Adrenal gland (tissue), 5 donors: ENCODE data around the gene OGFOD2.

Source experiments
- CTCF ChIP-seq, 6 experiments: fragments of 450-650 bp in 4 of 6; fragments of 200-600 bp in 2 of 6; sonication (generic) in 1 of 6; IDR thresholded peaks; 1 replicate in 5 of 6; 2 replicates in 1 of 6; pipeline versions ENCODE4 v1.5.1 to v1.8.0; 2016 to 2021; ENCODE audit warnings: antibody characterized with exemption in 6 of 6, mild to moderate bottlenecking in 2 of 6, moderate library complexity in 1 of 6
- POLR2A ChIP-seq, 2 donors: fragments of 450-650 bp; IDR thresholded peaks; one replicate each; pipeline ENCODE4 v1.6.1; 2017; ENCODE audit warnings: antibody characterized with exemption in 2 of 2, mild to moderate bottlenecking in 2 of 2, moderate library complexity in 1 of 2
- donor health status: DM: no; HTN: no; CAD: no.

- no peak for TF ChIP-seq CTCF (IDR thresholded peaks at IDR 0.05)
- no peak for TF ChIP-seq POLR2A (IDR thresholded peaks at IDR 0.05)
Observed at GRCh38 chr12:122965321-122965751, 9.7 kb upstream of the OGFOD2 start.
